ENCODE results near the gene LRP6. TPM values are rescaled to one million over a fixed set of nuclear protein-coding genes. Genes with fewer than 3 reads are reported as not detected.

LRP6 gene
- total RNA-seq, 1 experiment from 2014 or later, result 72.8 TPM

GRCh38 chr12:12086973-12087692, 179.7 kb downstream of the LRP6 start (continued):
- TF ChIP-seq KAT7 (CRISPR knock-in tag; IDR thresholded peaks at IDR 0.05; ENCODE audit: borderline replicate concordance), result no peak
- TF ChIP-seq, protein P1, sequence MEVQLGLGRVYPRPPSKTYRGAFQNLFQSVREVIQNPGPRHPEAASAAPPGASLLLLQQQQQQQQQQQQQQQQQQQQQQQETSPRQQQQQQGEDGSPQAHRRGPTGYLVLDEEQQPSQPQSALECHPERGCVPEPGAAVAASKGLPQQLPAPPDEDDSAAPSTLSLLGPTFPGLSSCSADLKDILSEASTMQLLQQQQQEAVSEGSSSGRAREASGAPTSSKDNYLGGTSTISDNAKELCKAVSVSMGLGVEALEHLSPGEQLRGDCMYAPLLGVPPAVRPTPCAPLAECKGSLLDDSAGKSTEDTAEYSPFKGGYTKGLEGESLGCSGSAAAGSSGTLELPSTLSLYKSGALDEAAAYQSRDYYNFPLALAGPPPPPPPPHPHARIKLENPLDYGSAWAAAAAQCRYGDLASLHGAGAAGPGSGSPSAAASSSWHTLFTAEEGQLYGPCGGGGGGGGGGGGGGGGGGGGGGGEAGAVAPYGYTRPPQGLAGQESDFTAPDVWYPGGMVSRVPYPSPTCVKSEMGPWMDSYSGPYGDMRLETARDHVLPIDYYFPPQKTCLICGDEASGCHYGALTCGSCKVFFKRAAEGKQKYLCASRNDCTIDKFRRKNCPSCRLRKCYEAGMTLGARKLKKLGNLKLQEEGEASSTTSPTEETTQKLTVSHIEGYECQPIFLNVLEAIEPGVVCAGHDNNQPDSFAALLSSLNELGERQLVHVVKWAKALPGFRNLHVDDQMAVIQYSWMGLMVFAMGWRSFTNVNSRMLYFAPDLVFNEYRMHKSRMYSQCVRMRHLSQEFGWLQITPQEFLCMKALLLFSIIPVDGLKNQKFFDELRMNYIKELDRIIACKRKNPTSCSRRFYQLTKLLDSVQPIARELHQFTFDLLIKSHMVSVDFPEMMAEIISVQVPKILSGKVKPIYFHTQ (CRISPR knock-in tag; IDR thresholded peaks at IDR 0.05), result peak; percentile 61; the same call in 1 of the 2 replicates
- TF ChIP-seq ETV6 (CRISPR knock-in tag; IDR thresholded peaks at IDR 0.05), result no peak
- TF ChIP-seq, protein P2, sequence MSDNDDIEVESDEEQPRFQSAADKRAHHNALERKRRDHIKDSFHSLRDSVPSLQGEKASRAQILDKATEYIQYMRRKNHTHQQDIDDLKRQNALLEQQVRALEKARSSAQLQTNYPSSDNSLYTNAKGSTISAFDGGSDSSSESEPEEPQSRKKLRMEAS (CRISPR knock-in tag; IDR thresholded peaks at IDR 0.05), result peak; percentile 85

DNA sequence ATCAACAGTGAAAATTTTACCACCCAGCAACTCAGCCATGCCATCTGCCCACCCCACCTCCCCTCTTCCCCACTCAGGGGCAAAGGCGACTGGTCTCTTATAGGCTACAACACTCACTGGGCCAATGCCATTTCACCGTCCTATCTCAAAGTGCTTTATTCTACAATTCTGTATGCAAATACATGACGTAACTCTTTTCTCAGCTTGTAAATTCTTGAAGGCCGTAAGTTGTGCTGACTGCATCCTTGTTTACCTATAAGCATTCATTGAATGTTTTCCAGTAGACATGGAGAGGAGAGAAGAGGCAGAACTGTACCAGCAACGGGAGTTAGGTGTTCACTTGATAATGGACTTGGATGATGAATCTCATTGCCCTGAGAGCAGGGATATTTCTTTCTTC, 180.5 kb downstream of the LRP6 start:
- Mint-ChIP-seq H3K27ac (no peak overlapping the region; the same call in 1 of the 2 replicates), H3K9me3 (no peaks in the 10 kb centered on the region), H3K36me3 (no peaks in the 10 kb centered on the region), H3K4me3 (no peak overlapping the region), H3K4me1 (peaks cover 30% of the 10 kb centered on the region), H3K27me3 (ENCODE audit: low read depth) (no peaks in the 10 kb centered on the region)
- ChIA-PET POLR2A (interaction anchor here (0.6 kb wide), 1 partner anchor 806 kb away, joined by 5 read pairs; no protein-coding TSS in a partner anchor), CTCF (no interaction called here)
- ATAC-seq (no peak), DNase-seq (ENCODE audit: low spot score) (no peak)
- no peak for TF ChIP-seq CDX4 (CRISPR knock-in tag; IDR thresholded peaks at IDR 0.05; ENCODE audit: borderline replicate concordance)
- TF ChIP-seq, protein P3, sequence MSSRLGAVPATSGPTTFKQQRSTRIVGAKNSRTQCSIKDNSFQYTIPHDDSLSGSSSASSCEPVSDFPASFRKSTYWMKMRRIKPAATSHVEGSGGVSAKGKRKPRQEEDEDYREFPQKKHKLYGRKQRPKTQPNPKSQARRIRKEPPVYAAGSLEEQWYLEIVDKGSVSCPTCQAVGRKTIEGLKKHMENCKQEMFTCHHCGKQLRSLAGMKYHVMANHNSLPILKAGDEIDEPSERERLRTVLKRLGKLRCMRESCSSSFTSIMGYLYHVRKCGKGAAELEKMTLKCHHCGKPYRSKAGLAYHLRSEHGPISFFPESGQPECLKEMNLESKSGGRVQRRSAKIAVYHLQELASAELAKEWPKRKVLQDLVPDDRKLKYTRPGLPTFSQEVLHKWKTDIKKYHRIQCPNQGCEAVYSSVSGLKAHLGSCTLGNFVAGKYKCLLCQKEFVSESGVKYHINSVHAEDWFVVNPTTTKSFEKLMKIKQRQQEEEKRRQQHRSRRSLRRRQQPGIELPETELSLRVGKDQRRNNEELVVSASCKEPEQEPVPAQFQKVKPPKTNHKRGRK (CRISPR knock-in tag; IDR thresholded peaks at IDR 0.05; ENCODE audit: borderline replicate concordance), result no peak
- no peak for TF ChIP-seq SOX15 (CRISPR knock-in tag; IDR thresholded peaks at IDR 0.05)
- TF ChIP-seq OVOL2 (CRISPR knock-in tag; IDR thresholded peaks at IDR 0.05; ENCODE audit: borderline replicate concordance), result no peak
- no peak for TF ChIP-seq GTF2I (CRISPR knock-in tag; conservative IDR thresholded peaks at IDR 0.05)
- no peak for TF ChIP-seq SMAD4 (CRISPR knock-in tag; IDR thresholded peaks at IDR 0.05)
- no peak for TF ChIP-seq HMGXB4 (CRISPR knock-in tag; IDR thresholded peaks at IDR 0.05)
- TF ChIP-seq E2F4 (CRISPR knock-in tag; IDR thresholded peaks at IDR 0.05; ENCODE audit: borderline replicate concordance, low read depth), result no peak
- no peak for TF ChIP-seq ZNF671 (CRISPR knock-in tag; IDR thresholded peaks at IDR 0.05)
- TF ChIP-seq, protein P4, sequence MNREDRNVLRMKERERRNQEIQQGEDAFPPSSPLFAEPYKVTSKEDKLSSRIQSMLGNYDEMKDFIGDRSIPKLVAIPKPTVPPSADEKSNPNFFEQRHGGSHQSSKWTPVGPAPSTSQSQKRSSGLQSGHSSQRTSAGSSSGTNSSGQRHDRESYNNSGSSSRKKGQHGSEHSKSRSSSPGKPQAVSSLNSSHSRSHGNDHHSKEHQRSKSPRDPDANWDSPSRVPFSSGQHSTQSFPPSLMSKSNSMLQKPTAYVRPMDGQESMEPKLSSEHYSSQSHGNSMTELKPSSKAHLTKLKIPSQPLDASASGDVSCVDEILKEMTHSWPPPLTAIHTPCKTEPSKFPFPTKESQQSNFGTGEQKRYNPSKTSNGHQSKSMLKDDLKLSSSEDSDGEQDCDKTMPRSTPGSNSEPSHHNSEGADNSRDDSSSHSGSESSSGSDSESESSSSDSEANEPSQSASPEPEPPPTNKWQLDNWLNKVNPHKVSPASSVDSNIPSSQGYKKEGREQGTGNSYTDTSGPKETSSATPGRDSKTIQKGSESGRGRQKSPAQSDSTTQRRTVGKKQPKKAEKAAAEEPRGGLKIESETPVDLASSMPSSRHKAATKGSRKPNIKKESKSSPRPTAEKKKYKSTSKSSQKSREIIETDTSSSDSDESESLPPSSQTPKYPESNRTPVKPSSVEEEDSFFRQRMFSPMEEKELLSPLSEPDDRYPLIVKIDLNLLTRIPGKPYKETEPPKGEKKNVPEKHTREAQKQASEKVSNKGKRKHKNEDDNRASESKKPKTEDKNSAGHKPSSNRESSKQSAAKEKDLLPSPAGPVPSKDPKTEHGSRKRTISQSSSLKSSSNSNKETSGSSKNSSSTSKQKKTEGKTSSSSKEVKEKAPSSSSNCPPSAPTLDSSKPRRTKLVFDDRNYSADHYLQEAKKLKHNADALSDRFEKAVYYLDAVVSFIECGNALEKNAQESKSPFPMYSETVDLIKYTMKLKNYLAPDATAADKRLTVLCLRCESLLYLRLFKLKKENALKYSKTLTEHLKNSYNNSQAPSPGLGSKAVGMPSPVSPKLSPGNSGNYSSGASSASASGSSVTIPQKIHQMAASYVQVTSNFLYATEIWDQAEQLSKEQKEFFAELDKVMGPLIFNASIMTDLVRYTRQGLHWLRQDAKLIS (CRISPR knock-in tag; IDR thresholded peaks at IDR 0.05; ENCODE audit: borderline replicate concordance), result no peak
- no peak for TF ChIP-seq NR2C2 (CRISPR knock-in tag; IDR thresholded peaks at IDR 0.05)
- no peak for TF ChIP-seq CREB1 (CRISPR knock-in tag; IDR thresholded peaks at IDR 0.05)
- no peak for TF ChIP-seq IRF2 (CRISPR knock-in tag; IDR thresholded peaks at IDR 0.05; ENCODE audit: borderline replicate concordance, low read depth)
- no peak for TF ChIP-seq SP1 (CRISPR knock-in tag; conservative IDR thresholded peaks at IDR 0.05)
- no peak for TF ChIP-seq GRHL2 (CRISPR knock-in tag; IDR thresholded peaks at IDR 0.05; ENCODE audit: insufficient replicate concordance, severe bottlenecking)
- TF ChIP-seq ELF4 (CRISPR knock-in tag; IDR thresholded peaks at IDR 0.05; ENCODE audit: low read depth), result no peak
- TF ChIP-seq, protein P5, sequence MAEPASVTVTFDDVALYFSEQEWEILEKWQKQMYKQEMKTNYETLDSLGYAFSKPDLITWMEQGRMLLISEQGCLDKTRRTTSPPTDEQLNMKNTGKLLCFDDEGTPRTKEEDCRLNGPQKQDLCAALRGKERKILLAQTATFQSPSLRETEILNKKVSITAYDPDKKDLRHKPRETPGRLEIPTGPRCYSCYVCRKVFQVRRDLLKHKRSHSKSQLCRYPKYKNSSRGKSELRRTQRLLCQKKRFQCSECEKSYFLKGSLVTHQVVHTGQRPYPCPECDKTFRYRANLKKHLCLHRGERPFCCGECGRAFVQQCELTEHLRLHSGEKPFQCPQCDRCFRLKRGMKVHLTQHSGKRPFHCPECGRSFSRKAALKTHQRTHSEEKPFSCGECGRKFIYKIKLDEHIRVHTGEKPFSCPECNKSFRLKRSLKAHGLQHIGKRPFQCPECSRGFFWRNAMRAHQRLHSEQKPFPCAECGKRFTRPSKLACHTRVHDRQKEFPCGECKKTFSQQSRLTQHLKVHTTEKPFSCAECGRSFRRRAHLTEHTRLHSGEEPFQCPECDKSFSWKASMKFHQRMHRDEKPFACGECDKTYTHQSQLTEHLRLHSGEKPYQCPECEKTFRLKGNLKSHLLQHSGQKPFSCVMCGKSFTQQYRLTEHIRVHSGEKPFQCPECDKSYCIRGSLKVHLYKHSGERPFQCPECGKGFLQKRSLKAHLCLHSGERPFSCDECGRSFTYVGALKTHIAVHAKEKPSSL (CRISPR knock-in tag; conservative IDR thresholded peaks at IDR 0.05), result no peak

Measured in WTC11 (cell line).